Measurements from ENCODE around the gene KDM4C.

DNA sequence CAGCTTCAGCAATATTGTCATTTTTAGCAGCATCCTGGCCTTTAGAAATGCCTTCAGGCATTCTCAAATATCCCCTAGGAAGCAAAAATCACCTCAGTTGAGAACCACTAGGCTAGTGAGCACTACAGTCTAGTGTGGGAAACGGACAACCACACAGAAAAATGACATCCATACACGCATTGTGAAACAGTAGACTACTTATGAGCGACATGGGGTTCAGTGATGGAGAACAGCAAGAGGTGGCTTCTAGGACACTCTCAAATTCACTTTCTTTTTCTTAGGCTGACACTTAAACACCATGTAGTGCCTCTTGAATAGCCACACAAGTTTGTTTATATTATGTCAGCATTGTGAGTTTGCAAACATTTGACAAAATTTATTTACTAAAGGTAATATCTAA is 203.0 kb downstream of the KDM4C start:
- TF ChIP-seq, protein P1, sequence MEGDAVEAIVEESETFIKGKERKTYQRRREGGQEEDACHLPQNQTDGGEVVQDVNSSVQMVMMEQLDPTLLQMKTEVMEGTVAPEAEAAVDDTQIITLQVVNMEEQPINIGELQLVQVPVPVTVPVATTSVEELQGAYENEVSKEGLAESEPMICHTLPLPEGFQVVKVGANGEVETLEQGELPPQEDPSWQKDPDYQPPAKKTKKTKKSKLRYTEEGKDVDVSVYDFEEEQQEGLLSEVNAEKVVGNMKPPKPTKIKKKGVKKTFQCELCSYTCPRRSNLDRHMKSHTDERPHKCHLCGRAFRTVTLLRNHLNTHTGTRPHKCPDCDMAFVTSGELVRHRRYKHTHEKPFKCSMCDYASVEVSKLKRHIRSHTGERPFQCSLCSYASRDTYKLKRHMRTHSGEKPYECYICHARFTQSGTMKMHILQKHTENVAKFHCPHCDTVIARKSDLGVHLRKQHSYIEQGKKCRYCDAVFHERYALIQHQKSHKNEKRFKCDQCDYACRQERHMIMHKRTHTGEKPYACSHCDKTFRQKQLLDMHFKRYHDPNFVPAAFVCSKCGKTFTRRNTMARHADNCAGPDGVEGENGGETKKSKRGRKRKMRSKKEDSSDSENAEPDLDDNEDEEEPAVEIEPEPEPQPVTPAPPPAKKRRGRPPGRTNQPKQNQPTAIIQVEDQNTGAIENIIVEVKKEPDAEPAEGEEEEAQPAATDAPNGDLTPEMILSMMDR (IDR thresholded peaks at IDR 0.05) = no peak
- TF ChIP-seq POLR2A (IDR thresholded peaks at IDR 0.05) = no peak
- TF ChIP-seq POLR2AphosphoS5 (IDR thresholded peaks at IDR 0.05) = no peak
